ENCODE measurements around the gene RASAL2.
"Not testable (repeated sequence)": the region's sequence is repeated elsewhere in the genome, so short reads cannot be mapped to it uniquely, and the experiment has no call there.

The RASAL2 gene

GRCh38 chr1:178301141-178301540 lies 207.2 kb downstream of the RASAL2 start:
- DNase-seq, result no peak

- DNase-seq, result no peak
Observed at GRCh38 chr1:178307264-178307663, 213.4 kb downstream of the RASAL2 start.

- DNase-seq, result no peak
Observed at GRCh38 chr1:178308438-178308837, 214.5 kb downstream of the RASAL2 start.

- peak; percentile 68 for DNase-seq
Observed at GRCh38 chr1:178310685-178311105, 216.8 kb downstream of the RASAL2 start.

- DNase-seq, result no peak
Observed at GRCh38 chr1:178311164-178311563, 217.3 kb downstream of the RASAL2 start.

GRCh38 chr1:178320280-178320982 lies 226.5 kb downstream of the RASAL2 start:
- not testable (repeated sequence) for DNase-seq

- DNase-seq, result no peak
Observed at GRCh38 chr1:178323067-178323466, 229.2 kb downstream of the RASAL2 start.

GRCh38 chr1:178324003-178324402 lies 230.1 kb downstream of the RASAL2 start:
- DNase-seq, result no peak

GRCh38 chr1:178328728-178329127 lies 234.8 kb downstream of the RASAL2 start:
- no peak for DNase-seq

GRCh38 chr1:178330153-178330552 lies 236.2 kb downstream of the RASAL2 start:
- DNase-seq, result no peak

GRCh38 chr1:178330848-178331497 lies 237.1 kb downstream of the RASAL2 start:
- DNase-seq, result no peak

- DNase-seq, result no peak
Observed at GRCh38 chr1:178335426-178335825, 241.5 kb downstream of the RASAL2 start.

- no peak for DNase-seq
Observed at GRCh38 chr1:178337091-178337706, 243.3 kb downstream of the RASAL2 start.

- no peak for DNase-seq
Observed at GRCh38 chr1:178339834-178340233, 245.9 kb downstream of the RASAL2 start.

- DNase-seq, result no peak
Observed at GRCh38 chr1:178341261-178341956, 247.5 kb downstream of the RASAL2 start.

GRCh38 chr1:178342745-178343144 lies 248.8 kb downstream of the RASAL2 start:
- DNase-seq, result no peak

- DNase-seq, result no peak
Observed at GRCh38 chr1:178344513-178345091, 250.7 kb downstream of the RASAL2 start.

GRCh38 chr1:178345238-178345637 lies 251.3 kb downstream of the RASAL2 start:
- no peak for DNase-seq

GRCh38 chr1:178345807-178346206 lies 251.9 kb downstream of the RASAL2 start:
- DNase-seq, result no peak

- no peak for DNase-seq
Observed at GRCh38 chr1:178349801-178350200, 255.9 kb downstream of the RASAL2 start.

- not testable (repeated sequence) for DNase-seq
Observed at GRCh38 chr1:178351911-178352310, 258.0 kb downstream of the RASAL2 start.

- no peak for DNase-seq
Observed at GRCh38 chr1:178352790-178353416, 259.0 kb downstream of the RASAL2 start.

- DNase-seq, result no peak
Observed at GRCh38 chr1:178353524-178353923, 259.6 kb downstream of the RASAL2 start.

Data from DMS153 (cell line).